H1 (cell line): Measurements from ENCODE around the gene PDIA2. TPM values are rescaled to one million over a fixed set of nuclear protein-coding genes. Genes with fewer than 3 reads are reported as not detected.

Experiments used
- CTCF ChIA-PET: fragments of 300-600 bp; sonication (Branson Sonifier 250); formaldehyde crosslinking; loops from one replicate; lab custom pipeline; 2021; ENCODE audit not compliant: partially characterized antibody; lab: Charles Lee
- POLR2A ChIA-PET: fragments of 300-600 bp; sonication (Branson Sonifier 250); formaldehyde crosslinking; loops from one replicate; lab custom pipeline; 2021; ENCODE audit warnings: inconsistent platforms; ENCODE audit not compliant: partially characterized antibody; lab: Charles Lee
- DNase-seq, 2 experiments: peaks; one replicate each; pipeline versions ENCODE4 v3.0.0 to v3.0.0-alpha.2; 2010 to 2022; ENCODE audit warnings: low spot score in 2 of 2, low read depth in 1 of 2, mixed read lengths in 1 of 2
- FAIRE-seq: peaks from 2 replicates; lab custom pipeline; 2011; peaks lifted over from hg19 to GRCh38; lab: Jason Lieb, UNC
- H2AFZ ChIP-seq: 2 replicates; pipeline ENCODE4 v1.8.1; 2012; ENCODE audit warnings: low read length, inconsistent platforms
- H2AK5ac ChIP-seq: 2 replicates; pipeline ENCODE4 v1.6.1; 2013; ENCODE audit warnings: low read depth, low read length
- H2BK120ac ChIP-seq: replicated peaks from 2 replicates; pipeline ENCODE3; 2013; ENCODE audit warnings: low read depth, low read length, inconsistent platforms
- H2BK12ac ChIP-seq: 2 replicates; pipeline ENCODE4 v1.6.1; 2013; ENCODE audit warnings: low read depth, low read length
- H2BK15ac ChIP-seq: 2 replicates; pipeline ENCODE4 v1.6.1; 2013; ENCODE audit warnings: low read length
- H2BK20ac ChIP-seq: 2 replicates; pipeline ENCODE4 v1.6.1; 2013; ENCODE audit warnings: low read length
- H2BK5ac ChIP-seq: 2 replicates; pipeline ENCODE4 v1.6.1; 2013; ENCODE audit warnings: low read depth, low read length
- H3K14ac ChIP-seq: 2 replicates; pipeline ENCODE4 v1.6.1; 2013; ENCODE audit warnings: inconsistent platforms; ENCODE audit not compliant: insufficient read length
- H3K18ac ChIP-seq: 2 replicates; pipeline ENCODE4 v1.6.1; 2013; ENCODE audit warnings: low read length; ENCODE audit errors: extremely low read depth
- H3K23ac ChIP-seq: 2 replicates; pipeline ENCODE4 v1.6.1; 2013; ENCODE audit warnings: inconsistent platforms; ENCODE audit not compliant: insufficient read length
- H3K23me2 ChIP-seq: 2 replicates; pipeline ENCODE4 v1.6.1; 2013; ENCODE audit warnings: low read depth, low read length
- H3K27ac ChIP-seq: 2 replicates; pipeline ENCODE4 v1.6.1; 2011; ENCODE audit warnings: low read depth, low read length, inconsistent platforms
- H3K27me3 ChIP-seq, 4 experiments: replicated peaks in 1 of 4; 1 replicate in 1 of 4; 2 replicates in 3 of 4; pipeline versions ENCODE4 v1.6.1 to v1.8.1; 2011 to 2013; ENCODE audit warnings: low read length in 3 of 4, mild to moderate bottlenecking in 3 of 4, inconsistent platforms in 2 of 4, mixed read lengths in 2 of 4, moderate library complexity in 1 of 4; ENCODE audit not compliant: control insufficient read depth in 3 of 4, insufficient read depth in 3 of 4; ENCODE audit errors: extremely low read depth in 1 of 4
- H3K36me3 ChIP-seq, 4 experiments: 2 replicates each; pipeline versions ENCODE4 v1.6.1 to v1.8.1; 2011 to 2013; ENCODE audit warnings: mild to moderate bottlenecking in 4 of 4, low read length in 3 of 4, moderate library complexity in 2 of 4, control low read depth in 1 of 4, inconsistent platforms in 1 of 4; ENCODE audit not compliant: insufficient read depth in 4 of 4, control insufficient read depth in 2 of 4
- H3K4ac ChIP-seq: replicated peaks from 2 replicates; pipeline ENCODE3; 2013; ENCODE audit warnings: low read length, low read depth, mixed read lengths, inconsistent platforms; ENCODE audit not compliant: insufficient read length
- H3K4me1 ChIP-seq, 4 experiments: replicated peaks in 1 of 4; 1 replicate in 1 of 4; 2 replicates in 3 of 4; pipeline versions ENCODE4 v1.6.1 to v1.8.1; 2011 to 2013; ENCODE audit warnings: low read length in 3 of 4, inconsistent platforms in 2 of 4, mixed read lengths in 1 of 4; ENCODE audit not compliant: insufficient read depth in 4 of 4, control insufficient read depth in 3 of 4
- H3K4me2 ChIP-seq, 2 experiments: 2 replicates each; pipeline versions ENCODE4 v1.6.1 to v1.8.1; 2011 to 2013; ENCODE audit warnings: low read depth in 2 of 2, low read length in 2 of 2, control low read depth in 1 of 2, inconsistent platforms in 1 of 2, mild to moderate bottlenecking in 1 of 2; ENCODE audit not compliant: insufficient read depth in 1 of 2
- H3K4me3 ChIP-seq, 4 experiments: fragments of 200-600, 300-600 bp in 1 of 4; sonication (generic), shearing (Covaris generic), sonication (Bioruptor Twin) in 1 of 4; 2 replicates each; pipeline versions ENCODE4 v1.5.1 to v1.8.1; 2011 to 2016; ENCODE audit warnings: low read length in 4 of 4, low read depth in 3 of 4, control low read depth in 2 of 4, inconsistent platforms in 2 of 4, mild to moderate bottlenecking in 2 of 4, mixed read lengths in 1 of 4, moderate library complexity in 1 of 4; ENCODE audit not compliant: insufficient read depth in 2 of 4; ENCODE audit errors: extremely low read depth in 1 of 4
- H3K56ac ChIP-seq: replicated peaks from 2 replicates; pipeline ENCODE3; 2013; ENCODE audit warnings: low read depth, mild to moderate bottlenecking, mixed read lengths, low read length, inconsistent platforms; ENCODE audit not compliant: insufficient read length
- H3K79me1 ChIP-seq: 2 replicates; pipeline ENCODE4 v1.6.1; 2013; ENCODE audit warnings: low read depth, low read length, control low read depth
- H3K79me2 ChIP-seq, 2 experiments: 2 replicates each; pipeline versions ENCODE4 v1.6.1 to v1.8.1; 2012 to 2013; ENCODE audit warnings: low read length in 2 of 2, mild to moderate bottlenecking in 2 of 2, inconsistent platforms in 1 of 2; ENCODE audit not compliant: insufficient read depth in 2 of 2, control insufficient read depth in 1 of 2
- H3K9ac ChIP-seq, 4 experiments: replicated peaks in 1 of 4; 1 replicate in 1 of 4; 2 replicates in 3 of 4; pipeline versions ENCODE4 v1.6.1 to v1.8.1; 2011 to 2013; ENCODE audit warnings: low read depth in 3 of 4, low read length in 3 of 4, control low read depth in 2 of 4, mild to moderate bottlenecking in 2 of 4, moderate library complexity in 2 of 4, inconsistent platforms in 1 of 4; ENCODE audit errors: extremely low read depth in 1 of 4
- H3K9me3 ChIP-seq, 2 experiments: 2 replicates each; pipeline versions ENCODE4 v1.6.1 to v1.8.1; 2012 to 2013; ENCODE audit warnings: mild to moderate bottlenecking in 2 of 2, moderate library complexity in 2 of 2, control low read depth in 1 of 2, inconsistent platforms in 1 of 2, low read depth in 1 of 2, low read length in 1 of 2, mixed read lengths in 1 of 2; ENCODE audit not compliant: insufficient read depth in 2 of 2
- H4K20me1 ChIP-seq, 2 experiments: replicated peaks in 1 of 2; 2 replicates each; pipeline versions ENCODE3 to v1.8.1; 2011 to 2013; ENCODE audit warnings: inconsistent platforms in 2 of 2, low read length in 2 of 2, mild to moderate bottlenecking in 1 of 2; ENCODE audit not compliant: insufficient read depth in 2 of 2, control insufficient read depth in 1 of 2
- H4K5ac ChIP-seq: 2 replicates; pipeline ENCODE4 v1.6.1; 2013; ENCODE audit warnings: low read length, low read depth, mixed read lengths, inconsistent platforms; ENCODE audit not compliant: insufficient read length
- H4K8ac ChIP-seq: 2 replicates; pipeline ENCODE4 v1.8.0; 2013; ENCODE audit warnings: mild to moderate bottlenecking, moderate library complexity, low read length, inconsistent platforms; ENCODE audit not compliant: insufficient read depth; ENCODE audit errors: extremely low read depth
- H4K91ac ChIP-seq: replicated peaks from 2 replicates; pipeline ENCODE3; 2013; ENCODE audit warnings: low read length, mixed read lengths, inconsistent platforms; ENCODE audit not compliant: insufficient read length
- CBX5 ChIP-seq: fragments of 300-800, 300-1000 bp; sonication (generic); IDR thresholded peaks from 2 replicates; pipeline ENCODE4 v1.7.1; 2016; ENCODE audit warnings: antibody characterized with exemption, low read length, low read depth
- CBX8 ChIP-seq: fragments of 300-800, 300-1000 bp; sonication (generic); IDR thresholded peaks from 2 replicates; pipeline ENCODE4 v1.7.1; 2016; ENCODE audit warnings: low read depth, low read length, borderline replicate concordance
- CHD1 ChIP-seq: IDR thresholded peaks from 2 replicates; pipeline ENCODE4 v1.6.1; 2012; ENCODE audit warnings: low read depth, low read length, improper control_type of control experiment
- GABPA ChIP-seq: IDR thresholded peaks from 2 replicates; pipeline ENCODE4 v1.6.1; 2011; ENCODE audit warnings: mild to moderate bottlenecking, low read length, moderate library complexity, borderline replicate concordance; ENCODE audit not compliant: insufficient read depth
- KDM4A ChIP-seq: IDR thresholded peaks from one replicate; pipeline ENCODE4 v1.7.1; 2012; ENCODE audit warnings: low read depth, mild to moderate bottlenecking, moderate library complexity, low read length, inconsistent platforms; ENCODE audit not compliant: severe bottlenecking
- WGBS, 2 experiments: shearing (Covaris generic) in 1 of 2; methylation state at CpG; one replicate each; pipeline versions ENCODE4 v1.1.6 to v1.1.7; 2013 to 2015; ENCODE audit warnings: low lambda C conversion rate in 2 of 2, mixed read lengths in 2 of 2, inconsistent platforms in 1 of 2, low coverage in 1 of 2, missing lambda C conversion rate in 1 of 2; ENCODE audit not compliant: insufficient replicate concordance in 2 of 2, insufficient coverage in 1 of 2, insufficient read length in 1 of 2; ENCODE audit errors: extremely low coverage in 1 of 2, missing lambda C conversion rate in 1 of 2; 5-methylcytosine and 5-hydroxymethylcytosine counted together
- polyA plus RNA-seq, 7 experiments: library from polyadenylated mRNA; depleted of rRNA in 3 of 7; stranded (reverse) in 5 of 7; unstranded in 2 of 7; fragments of >200 nt in 5 of 7; fragments of 200-250 nt in 2 of 7; gene quantifications; 1 replicate in 5 of 7; 2 replicates in 1 of 7; 4 replicates in 1 of 7; pipeline versions ENCODE4 v1.2.1 to v1.2.3, GENCODE V29; 2011 to 2013; ENCODE audit warnings: missing spikeins in 2 of 7, mixed read lengths in 2 of 7
- total RNA-seq: library from RNA; stranded (reverse); fragmentation: NEBNext Ultra II Directional; extraction: Animal tissue kit (Norgen Biotek cat#: 25700); gene quantifications from 2 replicates; pipeline ENCODE4 v1.2.1, GENCODE V29; 2021

The PDIA2 gene
- total and polyA plus RNA-seq, 2 of the 8 experiments (the other 6 are each of a cell fraction or from before 2014, with no cell fraction given), result 0.34 to 0.50 TPM

- Histone ChIP-seq H3K56ac (no peak overlapping the region), H3K23ac (no peak overlapping the region), H4K5ac (no peak overlapping the region), H4K8ac (no peak overlapping the region; the same call in 1 of the 2 replicates), H3K4ac (no peak overlapping the region), H3K79me1 (no peaks in the 10 kb centered on the region), H3K27ac (no peak overlapping the region), H3K36me3 (peaks cover 0 to 2% (median under 1%) of the 10 kb centered on the region in 4 experiments; a peak in 1 of 8 replicates), H3K79me2 (no peaks in the 10 kb centered on the region), H3K4me1 (no peaks in the 10 kb centered on the region; a peak in 1 of 7 replicates), H3K9ac (no peak overlapping the region), H2BK20ac (no peak overlapping the region), H3K18ac (no peak overlapping the region; the same call in 1 of the 2 replicates), H3K23me2 (peaks cover 4% of the 10 kb centered on the region; the same call in 1 of the 2 replicates), H3K4me2 (no peak overlapping the region; a peak in 1 of 4 replicates), H4K91ac (no peak overlapping the region), H2BK12ac (no peak overlapping the region), H2AK5ac (peak overlapping the region; percentile 79; the same call in 1 of the 2 replicates), H2BK120ac (no peak overlapping the region), H4K20me1 (peaks cover 0 to 9% of the 10 kb centered on the region in 2 experiments), H2BK5ac (no peak overlapping the region; the same call in 1 of the 2 replicates), H3K9me3 (no peaks in the 10 kb centered on the region), H3K27me3 (no peaks in the 10 kb centered on the region), H3K14ac (no peak overlapping the region), H2BK15ac (no peak overlapping the region), H3K4me3 (no peak overlapping the region), H2AFZ (no peak overlapping the region)
- no peak for DNase-seq
- WGBS, 2 experiments, result 92% methylated on average over 40 of the region's 40 CpGs; no CpG with 5 or more reads in 1 of the 2 experiments
- POLR2A ChIA-PET, result interaction anchor here (0.6 to 2.5 kb wide), 10 partner anchors 11 to 138 kb away, joined by 3 to 13 read pairs (median 4); partner anchors contain the start of gene PDIA2
- TF ChIP-seq CBX5, result no peak
- TF ChIP-seq CHD1, result no peak
- 0 out of 2 replicates have a peak, but pooled peaks have one; percentile 40 for TF ChIP-seq GABPA
- TF ChIP-seq KDM4A, result no peak
- no peak for TF ChIP-seq CBX8
- CTCF ChIA-PET, result interaction anchor here (0.6 to 2.0 kb wide), 6 partner anchors 11 to 94 kb away, joined by 3 to 10 read pairs (median 4); no protein-coding TSS in a partner anchor
- no peak for FAIRE-seq
These were observed 14.6 kb upstream of the PDIA2 start for GRCh38 chr16:268141-269053.
